ENCODE results near the gene S100A11.

The S100A11 gene

DNA sequence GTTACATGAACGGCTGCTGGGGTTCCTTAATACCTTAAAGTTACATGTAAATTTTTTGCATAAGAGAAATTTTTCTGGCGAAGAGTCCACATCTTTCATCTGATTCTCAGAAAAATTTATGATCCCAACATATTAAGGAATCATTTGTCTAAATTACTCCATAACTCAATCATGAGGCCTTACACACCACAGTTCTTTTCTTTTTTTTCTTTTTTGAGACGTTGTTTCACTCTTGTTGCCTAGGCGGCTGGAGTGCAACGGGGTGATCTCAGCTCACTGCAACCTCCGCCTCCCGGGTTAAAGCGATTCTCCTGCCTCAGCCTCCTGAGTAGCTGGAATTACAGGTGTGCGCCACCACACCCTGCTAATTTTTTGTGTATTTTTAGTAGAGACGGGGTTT is 2.1 kb upstream of the S100A11 start:
- no peak overlapping the region for H3K4me3 ChIP-seq (replicated peaks; ENCODE audit: insufficient read depth, low read length)
- TF ChIP-seq, protein P1, sequence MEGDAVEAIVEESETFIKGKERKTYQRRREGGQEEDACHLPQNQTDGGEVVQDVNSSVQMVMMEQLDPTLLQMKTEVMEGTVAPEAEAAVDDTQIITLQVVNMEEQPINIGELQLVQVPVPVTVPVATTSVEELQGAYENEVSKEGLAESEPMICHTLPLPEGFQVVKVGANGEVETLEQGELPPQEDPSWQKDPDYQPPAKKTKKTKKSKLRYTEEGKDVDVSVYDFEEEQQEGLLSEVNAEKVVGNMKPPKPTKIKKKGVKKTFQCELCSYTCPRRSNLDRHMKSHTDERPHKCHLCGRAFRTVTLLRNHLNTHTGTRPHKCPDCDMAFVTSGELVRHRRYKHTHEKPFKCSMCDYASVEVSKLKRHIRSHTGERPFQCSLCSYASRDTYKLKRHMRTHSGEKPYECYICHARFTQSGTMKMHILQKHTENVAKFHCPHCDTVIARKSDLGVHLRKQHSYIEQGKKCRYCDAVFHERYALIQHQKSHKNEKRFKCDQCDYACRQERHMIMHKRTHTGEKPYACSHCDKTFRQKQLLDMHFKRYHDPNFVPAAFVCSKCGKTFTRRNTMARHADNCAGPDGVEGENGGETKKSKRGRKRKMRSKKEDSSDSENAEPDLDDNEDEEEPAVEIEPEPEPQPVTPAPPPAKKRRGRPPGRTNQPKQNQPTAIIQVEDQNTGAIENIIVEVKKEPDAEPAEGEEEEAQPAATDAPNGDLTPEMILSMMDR (IDR thresholded peaks at IDR 0.05; ENCODE audit: insufficient read depth, low read length), result no peak
- TF ChIP-seq GABPA (IDR thresholded peaks at IDR 0.05; ENCODE audit: low read depth) (no peak), POLR2AphosphoS5 (IDR thresholded peaks at IDR 0.05; ENCODE audit: low read depth) (no peak), SPI1 (IDR thresholded peaks at IDR 0.05; ENCODE audit: borderline replicate concordance, low read depth) (no peak)
- TF ChIP-seq, protein P2, sequence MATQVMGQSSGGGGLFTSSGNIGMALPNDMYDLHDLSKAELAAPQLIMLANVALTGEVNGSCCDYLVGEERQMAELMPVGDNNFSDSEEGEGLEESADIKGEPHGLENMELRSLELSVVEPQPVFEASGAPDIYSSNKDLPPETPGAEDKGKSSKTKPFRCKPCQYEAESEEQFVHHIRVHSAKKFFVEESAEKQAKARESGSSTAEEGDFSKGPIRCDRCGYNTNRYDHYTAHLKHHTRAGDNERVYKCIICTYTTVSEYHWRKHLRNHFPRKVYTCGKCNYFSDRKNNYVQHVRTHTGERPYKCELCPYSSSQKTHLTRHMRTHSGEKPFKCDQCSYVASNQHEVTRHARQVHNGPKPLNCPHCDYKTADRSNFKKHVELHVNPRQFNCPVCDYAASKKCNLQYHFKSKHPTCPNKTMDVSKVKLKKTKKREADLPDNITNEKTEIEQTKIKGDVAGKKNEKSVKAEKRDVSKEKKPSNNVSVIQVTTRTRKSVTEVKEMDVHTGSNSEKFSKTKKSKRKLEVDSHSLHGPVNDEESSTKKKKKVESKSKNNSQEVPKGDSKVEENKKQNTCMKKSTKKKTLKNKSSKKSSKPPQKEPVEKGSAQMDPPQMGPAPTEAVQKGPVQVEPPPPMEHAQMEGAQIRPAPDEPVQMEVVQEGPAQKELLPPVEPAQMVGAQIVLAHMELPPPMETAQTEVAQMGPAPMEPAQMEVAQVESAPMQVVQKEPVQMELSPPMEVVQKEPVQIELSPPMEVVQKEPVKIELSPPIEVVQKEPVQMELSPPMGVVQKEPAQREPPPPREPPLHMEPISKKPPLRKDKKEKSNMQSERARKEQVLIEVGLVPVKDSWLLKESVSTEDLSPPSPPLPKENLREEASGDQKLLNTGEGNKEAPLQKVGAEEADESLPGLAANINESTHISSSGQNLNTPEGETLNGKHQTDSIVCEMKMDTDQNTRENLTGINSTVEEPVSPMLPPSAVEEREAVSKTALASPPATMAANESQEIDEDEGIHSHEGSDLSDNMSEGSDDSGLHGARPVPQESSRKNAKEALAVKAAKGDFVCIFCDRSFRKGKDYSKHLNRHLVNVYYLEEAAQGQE (IDR thresholded peaks at IDR 0.05; ENCODE audit: insufficient replicate concordance, low read depth), result no peak
- no peak for DNase-seq (ENCODE audit: low read depth in 1 of 2, low spot score in 1 of 2)
- H3K27ac ChIP-seq (replicated peaks), result peak overlapping the region; percentile 89
- H3K27me3 ChIP-seq (ENCODE audit: insufficient read depth, poor library complexity, severe bottlenecking), result no peaks in the 10 kb centered on the region

- TF ChIP-seq GABPA (IDR thresholded peaks at IDR 0.05; ENCODE audit: low read depth) (no peak), POLR2AphosphoS5 (IDR thresholded peaks at IDR 0.05; ENCODE audit: low read depth) (no peak), SPI1 (IDR thresholded peaks at IDR 0.05; ENCODE audit: borderline replicate concordance, low read depth) (no peak)
- TF ChIP-seq, protein P1 (IDR thresholded peaks at IDR 0.05; ENCODE audit: insufficient read depth, low read length), result no peak
- TF ChIP-seq, protein P2 (IDR thresholded peaks at IDR 0.05; ENCODE audit: insufficient replicate concordance, low read depth), result no peak
- DNase-seq (ENCODE audit: low read depth in 1 of 2, low spot score in 1 of 2), result no peak
- H3K4me3 ChIP-seq (replicated peaks; ENCODE audit: insufficient read depth, low read length), result peak overlapping the region; percentile 73
- no peaks in the 10 kb centered on the region for H3K27me3 ChIP-seq (ENCODE audit: insufficient read depth, poor library complexity, severe bottlenecking)
- H3K27ac ChIP-seq (replicated peaks), result peak overlapping the region; percentile 89
Measured at GRCh38 chr1:152035539-152036266, 1.1 kb downstream of the S100A11 start.

DNA sequence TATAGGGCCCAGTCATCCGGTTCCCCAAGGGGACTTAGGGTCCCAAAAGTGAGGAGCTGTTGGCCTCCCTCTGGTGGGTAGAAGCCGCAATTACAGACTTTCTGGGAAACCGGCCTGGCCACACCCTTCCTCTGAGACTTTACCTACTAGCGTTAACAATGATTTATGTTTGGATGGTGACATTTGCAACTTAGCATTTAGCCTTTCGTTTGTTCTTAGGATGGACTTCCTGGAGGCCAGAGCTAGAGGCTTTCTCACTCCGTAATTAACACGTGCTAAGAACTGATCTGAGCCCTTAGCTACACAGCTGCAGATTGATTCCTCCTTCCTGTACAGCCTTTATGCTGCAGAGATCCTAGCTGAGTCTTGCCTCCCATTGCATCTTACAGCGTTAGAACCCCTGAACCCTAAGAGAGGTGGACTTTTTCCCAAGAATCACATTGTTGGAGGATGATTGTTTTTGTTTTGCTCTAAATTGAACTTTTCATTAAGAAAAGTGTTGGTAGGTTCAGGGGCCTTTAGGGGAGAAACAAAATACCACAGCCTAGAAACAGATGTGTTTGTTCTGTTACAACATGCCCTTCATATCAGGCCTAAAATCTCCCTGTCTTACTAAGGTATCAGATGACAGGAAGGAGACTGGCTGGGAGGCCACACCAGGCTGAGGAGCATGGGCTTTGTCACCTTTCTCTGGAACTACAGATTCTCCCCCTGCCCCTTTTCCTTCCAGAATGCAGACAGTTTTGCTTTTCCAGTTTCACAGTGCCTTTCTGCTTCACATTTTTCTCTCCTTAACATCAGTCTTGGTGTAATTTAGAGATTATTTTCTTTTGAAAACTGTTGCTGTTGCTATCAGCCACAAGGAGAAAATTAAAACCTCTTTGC is 1.9 kb downstream of the S100A11 start:
- H3K27me3 ChIP-seq (ENCODE audit: insufficient read depth, poor library complexity, severe bottlenecking), result no peaks in the 10 kb centered on the region
- H3K27ac ChIP-seq (replicated peaks), result peak overlapping the region; percentile 89
- peak overlapping the region; percentile 73 for H3K4me3 ChIP-seq (replicated peaks; ENCODE audit: insufficient read depth, low read length)
- DNase-seq (ENCODE audit: low read depth in 1 of 2, low spot score in 1 of 2), result peak in 1 of 2 experiments; percentile 60
- TF ChIP-seq POLR2AphosphoS5 (IDR thresholded peaks at IDR 0.05; ENCODE audit: low read depth), result 0 out of 2 replicates have a peak, but pooled peaks have one; percentile 30
- TF ChIP-seq, protein P1 (IDR thresholded peaks at IDR 0.05; ENCODE audit: insufficient read depth, low read length), result peak; percentile 60
- TF ChIP-seq, protein P2 (IDR thresholded peaks at IDR 0.05; ENCODE audit: insufficient replicate concordance, low read depth), result no peak
